ENCODE data around the gene SPPL2A. TPM values are rescaled to one million over a fixed set of nuclear protein-coding genes. Genes with fewer than 3 reads are reported as not detected.

The SPPL2A gene
- total RNA-seq, 2 experiments from 2014 or later = 76.8 to 108 TPM

GRCh38 chr15:50790778-50791453 lies 25.4 kb upstream of the SPPL2A start:
- no peaks in the 10 kb centered on the region for H3K36me3 Mint-ChIP-seq
- ATAC-seq = no peak
- no peaks in the 10 kb centered on the region for H3K4me1 Mint-ChIP-seq
- no peak overlapping the region for H3K4me3 Mint-ChIP-seq
- no peaks in the 10 kb centered on the region for H3K27me3 Mint-ChIP-seq
- H3K9me3 Mint-ChIP-seq (ENCODE audit: low read depth) = no peaks in the 10 kb centered on the region
- H3K27ac Mint-ChIP-seq = no peak overlapping the region
- CTCF ChIA-PET = no interaction called here
- no peak for DNase-seq

- ATAC-seq = no peak
- CTCF ChIA-PET = no interaction called here
- Mint-ChIP-seq H3K27ac (no peak overlapping the region), H3K9me3 (ENCODE audit: low read depth) (no peaks in the 10 kb centered on the region), H3K4me1 (no peaks in the 10 kb centered on the region), H3K4me3 (no peak overlapping the region), H3K27me3 (peaks cover 11% of the 10 kb centered on the region), H3K36me3 (no peaks in the 10 kb centered on the region)
- DNase-seq = no peak
These were observed 21.4 kb upstream of the SPPL2A start for GRCh38 chr15:50786871-50787270.

GRCh38 chr15:50786438-50786837 lies 20.9 kb upstream of the SPPL2A start:
- Mint-ChIP-seq H3K9me3 (ENCODE audit: low read depth) (no peaks in the 10 kb centered on the region), H3K36me3 (no peaks in the 10 kb centered on the region), H3K27ac (no peak overlapping the region), H3K4me1 (no peaks in the 10 kb centered on the region), H3K27me3 (peaks cover 11% of the 10 kb centered on the region), H3K4me3 (no peak overlapping the region)
- CTCF ChIA-PET = no interaction called here
- ATAC-seq (no peak), DNase-seq (no peak)

- no peaks in the 10 kb centered on the region for H3K9me3 Mint-ChIP-seq (ENCODE audit: low read depth)
- ATAC-seq (no peak), DNase-seq (no peak)
- H3K27ac Mint-ChIP-seq = no peak overlapping the region
- no peaks in the 10 kb centered on the region for H3K4me1 Mint-ChIP-seq
- no peak overlapping the region for H3K4me3 Mint-ChIP-seq
- CTCF ChIA-PET = no interaction called here
- H3K36me3 Mint-ChIP-seq = no peaks in the 10 kb centered on the region
- H3K27me3 Mint-ChIP-seq = peaks cover 11% of the 10 kb centered on the region
These were observed 18.4 kb upstream of the SPPL2A start for GRCh38 chr15:50783895-50784294.

- DNase-seq (no peak), ATAC-seq (no peak)
- Mint-ChIP-seq H3K27me3 (peaks cover 11% of the 10 kb centered on the region), H3K36me3 (no peaks in the 10 kb centered on the region), H3K27ac (no peak overlapping the region), H3K4me1 (no peaks in the 10 kb centered on the region), H3K4me3 (no peak overlapping the region), H3K9me3 (ENCODE audit: low read depth) (no peaks in the 10 kb centered on the region)
- CTCF ChIA-PET = no interaction called here
These were observed 17.9 kb upstream of the SPPL2A start for GRCh38 chr15:50783411-50783810.

- peaks cover 6% of the 10 kb centered on the region for H3K4me1 Mint-ChIP-seq
- no peak for ATAC-seq
- DNase-seq = no peak
- no peaks in the 10 kb centered on the region for H3K9me3 Mint-ChIP-seq (ENCODE audit: low read depth)
- H3K27ac Mint-ChIP-seq = no peak overlapping the region
- CTCF ChIA-PET = no interaction called here
- no peak overlapping the region for H3K4me3 Mint-ChIP-seq
- H3K36me3 Mint-ChIP-seq = no peaks in the 10 kb centered on the region
- H3K27me3 Mint-ChIP-seq = peaks cover 3% of the 10 kb centered on the region
These were observed 12.6 kb upstream of the SPPL2A start for GRCh38 chr15:50778086-50778485.

GRCh38 chr15:50777042-50777441 lies 11.5 kb upstream of the SPPL2A start:
- peaks cover 6% of the 10 kb centered on the region for H3K4me1 Mint-ChIP-seq

GRCh38 chr15:50774450-50774849 lies 8.9 kb upstream of the SPPL2A start:
- CTCF ChIA-PET = interaction anchor here (0.8 to 1.6 kb wide), 3 partner anchors 10 to 112 kb away, joined by 3 to 4 read pairs (median 3); partner anchors contain the start of gene SPPL2A
- Mint-ChIP-seq H3K4me3 (no peak overlapping the region), H3K27me3 (no peaks in the 10 kb centered on the region), H3K4me1 (peaks cover 6% of the 10 kb centered on the region), H3K36me3 (no peaks in the 10 kb centered on the region), H3K9me3 (ENCODE audit: low read depth) (no peaks in the 10 kb centered on the region), H3K27ac (no peak overlapping the region)
- ATAC-seq = peak; percentile 70
- peak; percentile 46 for DNase-seq

More at GRCh38 chr15:50777042-50777441, 11.5 kb upstream of the SPPL2A start:
- H3K4me3 Mint-ChIP-seq = no peak overlapping the region
- no peaks in the 10 kb centered on the region for H3K27me3 Mint-ChIP-seq
- no peaks in the 10 kb centered on the region for H3K36me3 Mint-ChIP-seq
- DNase-seq = no peak
- CTCF ChIA-PET = no interaction called here
- H3K27ac Mint-ChIP-seq = no peak overlapping the region
- ATAC-seq = no peak
- H3K9me3 Mint-ChIP-seq (ENCODE audit: low read depth) = no peaks in the 10 kb centered on the region

- ATAC-seq = no peak
- Mint-ChIP-seq H3K27me3 (no peaks in the 10 kb centered on the region), H3K9me3 (ENCODE audit: low read depth) (no peaks in the 10 kb centered on the region), H3K4me1 (peaks cover 6% of the 10 kb centered on the region), H3K27ac (no peak overlapping the region), H3K36me3 (no peaks in the 10 kb centered on the region), H3K4me3 (no peak overlapping the region)
- CTCF ChIA-PET = interaction anchor here (1.1 kb wide), 1 partner anchor 10 kb away, joined by 5 read pairs; no protein-coding TSS in a partner anchor
- no peak for DNase-seq
These were observed 7.9 kb upstream of the SPPL2A start for GRCh38 chr15:50773389-50773788.

- Mint-ChIP-seq H3K36me3 (peaks cover 12% of the 10 kb centered on the region), H3K27me3 (no peaks in the 10 kb centered on the region), H3K4me3 (no peak overlapping the region), H3K9me3 (ENCODE audit: low read depth) (no peaks in the 10 kb centered on the region), H3K4me1 (peaks cover 35% of the 10 kb centered on the region), H3K27ac (peak overlapping the region; percentile 13)
- CTCF ChIA-PET = interaction anchor here (1.2 to 1.6 kb wide), 3 partner anchors 13 to 115 kb away, joined by 3 to 5 read pairs (median 3); no protein-coding TSS in a partner anchor
- DNase-seq (no peak), ATAC-seq (no peak)
These were observed 1.9 kb upstream of the SPPL2A start for GRCh38 chr15:50767332-50767861.

GRCh38 chr15:50764461-50765194 lies 878 bp downstream of the SPPL2A start:
- H3K27ac Mint-ChIP-seq = peak overlapping the region; percentile 96
- no peaks in the 10 kb centered on the region for H3K27me3 Mint-ChIP-seq
- ATAC-seq (peak; percentile 9), DNase-seq (peak; percentile 46)
- H3K4me3 Mint-ChIP-seq = peak overlapping the region; percentile 90
- H3K4me1 Mint-ChIP-seq = peaks cover 54% of the 10 kb centered on the region
- CTCF ChIA-PET = interaction anchor here (0.9 to 2.5 kb wide), 6 partner anchors 9 to 114 kb away, joined by 3 to 7 read pairs (median 4); partner anchors contain the start of gene TRPM7
- H3K9me3 Mint-ChIP-seq (ENCODE audit: low read depth) = no peaks in the 10 kb centered on the region
- peaks cover 22% of the 10 kb centered on the region for H3K36me3 Mint-ChIP-seq

GRCh38 chr15:50758712-50759205 lies 6.7 kb downstream of the SPPL2A start:
- H3K36me3 Mint-ChIP-seq = peaks cover 26% of the 10 kb centered on the region
- CTCF ChIA-PET = no interaction called here
- no peaks in the 10 kb centered on the region for H3K27me3 Mint-ChIP-seq
- H3K4me1 Mint-ChIP-seq = peaks cover 42% of the 10 kb centered on the region
- ATAC-seq (no peak), DNase-seq (no peak)
- no peaks in the 10 kb centered on the region for H3K9me3 Mint-ChIP-seq (ENCODE audit: low read depth)
- H3K27ac Mint-ChIP-seq = no peak overlapping the region
- H3K4me3 Mint-ChIP-seq = no peak overlapping the region

- Mint-ChIP-seq H3K4me1 (peaks cover 23% of the 10 kb centered on the region), H3K9me3 (ENCODE audit: low read depth) (no peaks in the 10 kb centered on the region), H3K36me3 (peaks cover 19% of the 10 kb centered on the region), H3K27me3 (no peaks in the 10 kb centered on the region), H3K27ac (no peak overlapping the region), H3K4me3 (no peak overlapping the region)
- ATAC-seq (no peak), DNase-seq (no peak)
- CTCF ChIA-PET = no interaction called here
These were observed 12.0 kb downstream of the SPPL2A start for GRCh38 chr15:50753463-50753862.
